MCF 10A (cell line): Measurements from ENCODE around the gene SERPINA3. TPM values are rescaled to one million over a fixed set of nuclear protein-coding genes. Genes with fewer than 3 reads are reported as not detected.
"Not testable (repeated sequence)": the region's sequence is repeated elsewhere in the genome, so short reads cannot be mapped to it uniquely, and the experiment has no call there.

Experiments
- BruUV-seq: library from RNA; stranded (reverse); fragments of 400-500 nt; replicated peaks from 2 replicates; lab custom pipeline; 2021; lab: Mats Ljungman, UMichigan
- CTCF ChIA-PET: fragments of 300-600 bp; sonication (Branson Sonifier 250); formaldehyde crosslinking; extraction: SDS; loops from one replicate; lab custom pipeline; 2021; ENCODE audit warnings: antibody characterized with exemption, inconsistent platforms; lab: Yijun Ruan, JAX
- POLR2A ChIA-PET: fragments of 300-600, 350-650 bp; sonication (Branson Sonifier 250); formaldehyde crosslinking; extraction: SDS; loops from one replicate; lab custom pipeline; 2020; ENCODE audit warnings: antibody characterized with exemption, inconsistent platforms; lab: Yijun Ruan, JAX
- DNase-seq: peaks from one replicate; pipeline ENCODE4 v3.0.0-alpha.2; 2018; ENCODE audit not compliant: unreplicated experiment
- H3K27ac Mint-ChIP-seq: one replicate; pipeline ENCODE4 v1.8.0; 2022; ENCODE audit warnings: mild to moderate bottlenecking, low read depth, mixed read lengths; ENCODE audit not compliant: unreplicated experiment
- H3K27me3 Mint-ChIP-seq: one replicate; pipeline ENCODE4 v1.8.0; 2022; ENCODE audit warnings: mixed read lengths; ENCODE audit not compliant: insufficient read depth, unreplicated experiment
- H3K36me3 Mint-ChIP-seq: one replicate; pipeline ENCODE4 v1.8.0; 2022; ENCODE audit warnings: mild to moderate bottlenecking, moderate library complexity, mixed read lengths; ENCODE audit not compliant: insufficient read depth, unreplicated experiment
- H3K4me1 Mint-ChIP-seq: one replicate; pipeline ENCODE4 v1.8.0; 2022; ENCODE audit warnings: mixed read lengths; ENCODE audit not compliant: insufficient read depth, unreplicated experiment
- H3K4me3 Mint-ChIP-seq: one replicate; pipeline ENCODE4 v1.8.0; 2022; ENCODE audit warnings: mild to moderate bottlenecking, moderate library complexity, mixed read lengths; ENCODE audit not compliant: unreplicated experiment
- H3K9me3 Mint-ChIP-seq: one replicate; pipeline ENCODE4 v1.8.0; 2022; ENCODE audit warnings: mixed read lengths; ENCODE audit not compliant: unreplicated experiment
- CTCF ChIP-seq: fragments of 200-600 bp; IDR thresholded peaks from one replicate; pipeline ENCODE4 v1.8.0; 2022; ENCODE audit warnings: antibody characterized with exemption, mild to moderate bottlenecking; ENCODE audit not compliant: unreplicated experiment
- intact Hi-C: fragments of 100-400 bp; cut with micrococcal nuclease; formaldehyde crosslinking; loops from 2 replicates; pipeline ENCODE4 v1.14.1; 2022
- total RNA-seq: library from RNA; stranded (reverse); gene quantifications from 2 replicates; pipeline ENCODE4 v1.2.3, GENCODE V29; 2022

Gene SERPINA3
- total RNA-seq, 1 experiment from 2014 or later: 44.5 TPM

- intact Hi-C loops: no loop called here
- H3K4me1 Mint-ChIP-seq: no peaks in the 10 kb centered on the region
- ChIA-PET CTCF (interaction anchor here (1.1 kb wide), 1 partner anchor 497 kb away, joined by 3 read pairs; no protein-coding TSS in a partner anchor), POLR2A (no interaction called here)
- no peaks in the 10 kb centered on the region for H3K27me3 Mint-ChIP-seq
- BruUV-seq: no TSS peak
- H3K4me3 Mint-ChIP-seq: no peak overlapping the region
- no peak overlapping the region for H3K27ac Mint-ChIP-seq
- TF ChIP-seq CTCF: no peak
- no peak for DNase-seq
- H3K9me3 Mint-ChIP-seq: no peaks in the 10 kb centered on the region
- H3K36me3 Mint-ChIP-seq: no peaks in the 10 kb centered on the region
Observed at GRCh38 chr14:94633121-94633520, 20.9 kb downstream of the SERPINA3 start.

GRCh38 chr14:94635154-94635553, 23.0 kb downstream of the SERPINA3 start:
- H3K4me1 Mint-ChIP-seq: peaks cover 6% of the 10 kb centered on the region
- no peak overlapping the region for H3K27ac Mint-ChIP-seq
- ChIA-PET CTCF (no interaction called here), POLR2A (no interaction called here)
- H3K36me3 Mint-ChIP-seq: no peaks in the 10 kb centered on the region
- DNase-seq: no peak
- TF ChIP-seq CTCF: no peak
- no peaks in the 10 kb centered on the region for H3K27me3 Mint-ChIP-seq
- intact Hi-C loops: no loop called here
- H3K9me3 Mint-ChIP-seq: no peaks in the 10 kb centered on the region
- no peak overlapping the region for H3K4me3 Mint-ChIP-seq
- no TSS peak for BruUV-seq

- H3K27me3 Mint-ChIP-seq: no peaks in the 10 kb centered on the region
- no peak overlapping the region for H3K27ac Mint-ChIP-seq
- BruUV-seq: no TSS peak
- peak; percentile 24 for DNase-seq
- peaks cover 6% of the 10 kb centered on the region for H3K4me1 Mint-ChIP-seq
- H3K4me3 Mint-ChIP-seq: no peak overlapping the region
- TF ChIP-seq CTCF: no peak
- CTCF ChIA-PET: no interaction called here
- H3K36me3 Mint-ChIP-seq: no peaks in the 10 kb centered on the region
- intact Hi-C loops: no loop called here
- POLR2A ChIA-PET: no interaction called here
- no peaks in the 10 kb centered on the region for H3K9me3 Mint-ChIP-seq
Observed at GRCh38 chr14:94636744-94637412, 24.7 kb downstream of the SERPINA3 start.

- intact Hi-C loops, H3K4me1 Mint-ChIP-seq, H3K36me3 Mint-ChIP-seq, H3K4me3 Mint-ChIP-seq, POLR2A ChIA-PET, BruUV-seq, H3K9me3 Mint-ChIP-seq, H3K27me3 Mint-ChIP-seq, H3K27ac Mint-ChIP-seq, DNase-seq: not testable (repeated sequence)
- CTCF ChIA-PET: interaction anchor here (0.5 kb wide), 1 partner anchor 152 kb away, joined by 3 read pairs; no protein-coding TSS in a partner anchor
Observed at GRCh38 chr14:94637814-94638213, 25.6 kb downstream of the SERPINA3 start.
